HUES6 (cell line): ENCODE results near the gene LRP6.
"Not testable (repeated sequence)": the region's sequence is repeated elsewhere in the genome, so short reads cannot be mapped to it uniquely, and the experiment has no call there.

Experiments
- H3K27ac ChIP-seq: 2 replicates; pipeline ENCODE4 v1.7.0; 2013; ENCODE audit warnings: low read depth, mild to moderate bottlenecking, low read length, inconsistent platforms
- H3K27me3 ChIP-seq: 2 replicates; pipeline ENCODE4 v1.6.1; 2013; ENCODE audit warnings: low read length; ENCODE audit not compliant: control insufficient read depth, insufficient read depth
- H3K36me3 ChIP-seq: 2 replicates; pipeline ENCODE4 v1.6.1; 2013; ENCODE audit warnings: low read length; ENCODE audit not compliant: control insufficient read depth, insufficient read depth
- H3K4me1 ChIP-seq: 2 replicates; pipeline ENCODE4 v1.6.1; 2013; ENCODE audit warnings: low read length; ENCODE audit not compliant: control insufficient read depth, insufficient read depth
- H3K4me3 ChIP-seq: 2 replicates; pipeline ENCODE4 v1.5.1; 2013; ENCODE audit warnings: low read depth, low read length
- H3K9ac ChIP-seq: one replicate; pipeline ENCODE4 v1.6.1; 2013; ENCODE audit warnings: mild to moderate bottlenecking, low read length
- H3K9me3 ChIP-seq: 2 replicates; pipeline ENCODE4 v1.6.1; 2013; ENCODE audit warnings: low read depth, low read length; ENCODE audit not compliant: control insufficient read depth, insufficient read depth

LRP6 gene

DNA sequence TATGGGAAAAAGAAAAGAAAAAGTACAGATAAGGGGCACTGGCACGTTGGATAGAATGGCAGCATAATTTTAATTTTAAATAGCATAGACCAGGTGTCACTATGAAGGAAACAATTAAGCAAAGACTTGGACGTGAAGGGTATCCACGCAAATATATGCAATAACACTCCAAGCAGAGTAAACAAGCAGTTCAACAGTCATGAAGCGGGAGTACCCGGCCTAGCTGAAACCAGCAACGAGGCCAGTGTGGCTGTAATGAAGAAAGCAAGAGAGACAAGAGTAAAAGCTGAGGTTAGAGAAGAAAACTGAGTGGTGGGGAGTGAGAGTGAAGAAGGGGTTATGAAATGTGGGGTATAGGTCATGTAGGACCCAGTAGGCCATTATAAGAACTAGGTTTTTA is 110.7 kb downstream of the LRP6 start:
- no peak overlapping the region for H3K9ac ChIP-seq
- H3K4me1 ChIP-seq = no peaks in the 10 kb centered on the region
- no peak overlapping the region for H3K4me3 ChIP-seq
- no peaks in the 10 kb centered on the region for H3K9me3 ChIP-seq
- H3K27me3 ChIP-seq = no peaks in the 10 kb centered on the region
- H3K36me3 ChIP-seq = peaks cover 65% of the 10 kb centered on the region
- no peak overlapping the region for H3K27ac ChIP-seq

DNA sequence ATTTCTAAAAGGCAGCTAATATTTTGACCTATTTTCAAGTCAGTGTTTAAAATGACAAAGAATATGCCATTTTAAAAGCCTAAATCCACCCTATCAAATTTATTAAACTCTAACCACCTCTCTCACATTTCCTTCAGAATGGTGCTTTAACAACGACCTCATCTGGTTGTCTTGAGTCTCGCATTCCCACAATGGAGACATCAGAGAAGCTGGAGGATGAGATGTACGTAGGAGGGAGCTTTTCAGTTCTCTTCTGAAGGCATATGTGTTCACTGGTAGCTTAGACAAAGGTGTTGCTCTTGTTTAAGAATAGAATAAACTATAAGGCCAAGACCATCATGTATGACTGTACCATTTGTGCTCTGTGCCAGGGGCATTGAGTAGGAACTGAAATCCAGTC is 113.2 kb downstream of the LRP6 start:
- Histone ChIP-seq H3K4me3 (no peak overlapping the region), H3K4me1 (no peaks in the 10 kb centered on the region), H3K9ac (no peak overlapping the region), H3K9me3 (no peaks in the 10 kb centered on the region), H3K27ac (no peak overlapping the region), H3K36me3 (peaks cover 68% of the 10 kb centered on the region), H3K27me3 (no peaks in the 10 kb centered on the region)

DNA sequence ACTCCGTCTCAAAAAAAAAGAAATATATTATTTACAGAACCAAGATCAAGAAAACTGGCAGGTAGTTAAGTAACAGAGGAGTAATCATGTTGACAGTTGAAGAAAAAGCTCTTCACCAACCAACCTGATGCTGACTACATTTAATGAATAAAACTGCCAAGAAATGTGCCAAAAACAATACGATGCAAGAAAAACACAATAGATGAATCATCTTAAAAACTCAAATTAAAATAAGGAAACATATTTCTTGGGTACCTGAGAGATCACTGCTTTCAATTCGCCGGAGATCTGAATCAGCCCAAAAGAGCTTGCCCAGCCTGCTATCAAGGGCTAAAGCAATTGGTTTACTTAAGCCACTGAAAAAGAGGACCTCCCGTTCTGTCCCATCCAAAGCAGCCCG is 119.7 kb downstream of the LRP6 start:
- Histone ChIP-seq H3K9ac (no peak overlapping the region), H3K9me3 (no peaks in the 10 kb centered on the region), H3K27ac (no peak overlapping the region), H3K27me3 (no peaks in the 10 kb centered on the region), H3K4me1 (no peaks in the 10 kb centered on the region), H3K36me3 (peaks cover 51% of the 10 kb centered on the region), H3K4me3 (no peak overlapping the region)

DNA sequence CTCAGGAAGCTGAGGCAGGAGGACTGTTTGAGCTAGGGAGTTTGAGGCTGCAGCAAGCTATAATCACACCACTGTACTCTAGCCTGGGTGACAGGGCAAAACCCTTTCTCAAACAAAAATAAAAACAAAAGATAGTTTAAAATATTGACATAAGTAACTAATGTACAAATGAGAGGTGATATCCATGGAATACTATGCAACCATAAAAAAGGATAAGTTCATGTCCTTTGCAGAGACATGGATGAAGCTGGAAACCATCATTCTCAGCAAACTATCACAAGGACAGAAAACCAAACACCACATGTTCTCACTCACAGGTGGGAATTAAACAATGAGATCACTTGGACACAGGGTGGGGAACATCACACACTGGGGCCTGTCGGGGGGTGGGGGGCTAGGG is 122.3 kb downstream of the LRP6 start:
- H3K36me3 ChIP-seq = peaks cover 48% of the 10 kb centered on the region
- H3K4me1 ChIP-seq, H3K27me3 ChIP-seq, H3K9me3 ChIP-seq, H3K27ac ChIP-seq, H3K9ac ChIP-seq, H3K4me3 ChIP-seq: not testable (repeated sequence)

DNA sequence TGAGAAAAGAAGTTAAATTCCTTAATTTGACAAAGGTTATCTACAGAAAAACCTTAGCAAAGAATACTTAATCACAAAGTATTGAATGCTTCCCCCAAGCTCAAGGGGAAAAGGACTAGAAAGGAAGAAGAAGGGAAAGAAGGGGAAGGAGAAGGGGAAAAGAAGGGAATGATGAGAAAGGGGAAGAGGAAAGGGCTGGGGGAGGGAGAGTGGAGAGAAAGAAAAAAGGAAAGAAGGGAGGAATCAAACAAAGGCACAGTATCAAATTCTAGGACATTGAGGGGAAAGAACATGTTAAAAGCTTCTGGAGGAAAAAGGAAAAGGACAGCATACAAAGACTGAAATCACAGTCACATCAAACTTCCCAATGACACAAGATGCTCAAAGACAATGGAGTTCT is 125.8 kb downstream of the LRP6 start:
- Histone ChIP-seq H3K4me3 (no peak overlapping the region), H3K9ac (no peak overlapping the region), H3K27ac (no peak overlapping the region), H3K27me3 (no peaks in the 10 kb centered on the region), H3K4me1 (no peaks in the 10 kb centered on the region), H3K9me3 (no peaks in the 10 kb centered on the region), H3K36me3 (peaks cover 41% of the 10 kb centered on the region)

DNA sequence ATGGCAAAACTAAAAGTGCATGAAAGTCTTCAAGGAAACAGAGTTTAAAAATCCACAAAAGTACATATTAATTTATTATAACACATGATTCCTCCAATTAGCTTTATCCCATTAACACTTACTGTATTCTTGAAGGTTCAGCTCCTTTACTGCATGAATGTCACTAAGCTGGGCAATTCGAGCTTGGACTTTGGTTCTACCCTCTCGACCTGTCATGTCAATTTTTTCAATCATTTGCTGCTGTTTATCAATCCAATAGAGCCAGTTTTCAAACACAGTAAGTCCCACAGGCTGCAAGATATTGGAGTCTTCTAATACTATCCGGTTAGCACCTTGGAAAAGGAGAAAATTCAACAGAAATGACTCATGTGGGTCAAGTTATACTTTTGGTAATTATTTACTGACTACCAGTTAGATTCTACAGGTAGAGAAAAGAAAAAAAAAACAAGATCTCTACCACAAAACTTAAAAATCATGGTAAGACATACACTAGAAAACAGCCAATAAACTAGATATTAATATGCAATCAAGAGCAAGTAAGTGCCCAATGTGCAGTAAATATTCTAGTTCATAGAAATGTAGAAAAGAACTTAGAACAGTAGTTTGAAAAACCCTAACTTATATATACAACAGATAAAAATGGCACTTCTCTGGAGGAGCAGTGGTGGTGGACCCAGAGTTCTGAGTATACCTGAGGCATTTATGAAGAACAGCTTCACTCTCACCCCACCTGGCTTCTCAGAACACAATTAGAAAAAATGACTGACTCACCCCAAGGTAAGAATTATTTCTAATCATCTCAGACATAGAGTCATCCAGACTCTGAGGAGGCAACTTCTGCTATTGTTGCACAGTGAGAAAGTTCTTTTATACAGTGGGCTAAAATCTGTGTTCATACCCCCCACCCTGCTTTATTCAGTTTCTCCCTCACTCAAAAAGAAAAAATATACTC is 128.4 kb downstream of the LRP6 start:
- Histone ChIP-seq H3K4me3 (no peak overlapping the region), H3K36me3 (peaks cover 45% of the 10 kb centered on the region), H3K4me1 (no peaks in the 10 kb centered on the region), H3K9me3 (no peaks in the 10 kb centered on the region), H3K27me3 (no peaks in the 10 kb centered on the region), H3K9ac (no peak overlapping the region), H3K27ac (no peak overlapping the region)

DNA sequence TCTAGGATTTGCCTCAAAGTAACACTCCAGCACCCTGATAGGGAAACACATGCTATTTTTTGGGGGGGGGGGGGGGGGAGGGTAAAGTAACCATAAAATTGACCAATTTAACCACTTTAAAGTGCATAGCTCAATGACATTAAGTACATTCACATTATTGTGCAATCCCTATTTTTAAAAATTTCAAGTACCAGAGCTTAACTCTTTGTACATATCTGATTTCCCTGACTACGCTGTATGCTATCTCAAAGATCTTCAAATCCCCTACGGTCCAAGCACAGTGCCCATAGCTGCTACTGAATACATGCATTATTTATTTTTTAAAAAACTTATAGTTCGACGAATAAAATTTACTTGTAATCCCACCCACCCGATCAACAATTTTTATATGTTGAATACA is 133.1 kb downstream of the LRP6 start:
- H3K9ac ChIP-seq = no peak overlapping the region
- H3K27me3 ChIP-seq = no peaks in the 10 kb centered on the region
- no peaks in the 10 kb centered on the region for H3K9me3 ChIP-seq
- no peak overlapping the region for H3K4me3 ChIP-seq
- H3K27ac ChIP-seq = no peak overlapping the region
- H3K4me1 ChIP-seq = no peaks in the 10 kb centered on the region
- H3K36me3 ChIP-seq = peaks cover 47% of the 10 kb centered on the region

DNA sequence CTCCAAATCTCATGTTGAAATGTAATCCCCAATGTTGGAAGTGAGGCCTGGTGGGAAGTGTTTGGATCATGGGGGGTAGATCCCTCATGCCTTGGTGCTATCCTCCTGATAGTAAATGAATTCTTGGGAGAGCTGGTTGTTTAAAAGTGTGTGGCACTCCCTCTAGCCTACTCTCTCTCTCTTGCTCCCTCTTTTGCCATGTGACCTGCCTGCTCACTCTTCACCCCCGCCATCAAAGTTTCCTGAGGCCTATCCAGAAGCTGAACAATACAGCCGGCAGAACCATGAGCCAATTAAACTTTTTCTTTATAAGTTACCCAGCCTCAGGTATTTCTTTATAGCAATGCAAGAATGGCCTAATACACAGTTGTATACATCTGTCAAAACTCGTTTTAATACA is 133.6 kb downstream of the LRP6 start:
- H3K9me3 ChIP-seq = no peaks in the 10 kb centered on the region
- peaks cover 51% of the 10 kb centered on the region for H3K36me3 ChIP-seq
- no peaks in the 10 kb centered on the region for H3K27me3 ChIP-seq
- H3K27ac ChIP-seq = no peak overlapping the region
- H3K4me3 ChIP-seq = no peak overlapping the region
- no peaks in the 10 kb centered on the region for H3K4me1 ChIP-seq
- no peak overlapping the region for H3K9ac ChIP-seq

DNA sequence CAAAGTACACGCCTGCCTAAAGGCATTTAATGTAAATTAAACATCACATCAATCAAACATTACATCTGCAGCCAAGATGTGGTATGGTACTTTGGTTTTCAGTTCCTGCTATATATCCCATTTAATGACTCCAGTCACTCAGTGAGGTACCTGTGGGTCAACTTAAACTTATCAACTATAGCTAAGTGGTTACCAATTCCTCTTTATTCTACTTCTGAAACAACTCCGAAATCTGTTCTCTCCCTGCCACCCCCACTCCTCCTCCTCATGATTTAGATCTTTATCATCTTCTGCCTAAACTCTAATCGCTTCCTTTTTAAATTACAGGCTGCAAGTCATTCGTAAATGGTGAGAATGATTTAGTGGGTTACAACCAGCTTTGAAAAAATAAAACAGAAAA is 138.2 kb downstream of the LRP6 start:
- Histone ChIP-seq H3K36me3 (peaks cover 70% of the 10 kb centered on the region), H3K27ac (no peak overlapping the region), H3K9ac (no peak overlapping the region), H3K27me3 (no peaks in the 10 kb centered on the region), H3K4me1 (no peaks in the 10 kb centered on the region), H3K4me3 (no peak overlapping the region), H3K9me3 (no peaks in the 10 kb centered on the region)

DNA sequence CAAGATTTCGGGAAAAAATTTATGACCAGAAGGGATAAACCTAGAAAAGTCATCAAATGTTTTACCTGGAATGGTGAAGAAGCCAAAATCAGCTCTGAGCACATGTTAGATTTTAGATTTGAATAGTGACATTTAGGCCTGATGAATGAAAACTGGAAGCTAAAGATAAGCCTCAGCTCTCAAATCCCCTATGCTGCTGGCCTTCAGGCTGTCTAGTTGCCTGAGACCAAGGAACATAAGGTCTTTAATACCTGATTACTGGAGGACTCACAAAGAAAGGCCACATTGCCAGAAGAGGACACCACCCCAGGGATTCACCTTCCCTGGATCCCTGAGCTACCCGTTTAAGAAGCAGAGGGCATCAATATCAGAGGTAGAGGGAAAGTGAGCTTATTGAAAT is 139.5 kb downstream of the LRP6 start:
- no peaks in the 10 kb centered on the region for H3K4me1 ChIP-seq
- H3K9me3 ChIP-seq = no peaks in the 10 kb centered on the region
- no peak overlapping the region for H3K9ac ChIP-seq
- H3K27ac ChIP-seq = no peak overlapping the region
- peaks cover 80% of the 10 kb centered on the region for H3K36me3 ChIP-seq
- H3K4me3 ChIP-seq = no peak overlapping the region
- no peaks in the 10 kb centered on the region for H3K27me3 ChIP-seq

DNA sequence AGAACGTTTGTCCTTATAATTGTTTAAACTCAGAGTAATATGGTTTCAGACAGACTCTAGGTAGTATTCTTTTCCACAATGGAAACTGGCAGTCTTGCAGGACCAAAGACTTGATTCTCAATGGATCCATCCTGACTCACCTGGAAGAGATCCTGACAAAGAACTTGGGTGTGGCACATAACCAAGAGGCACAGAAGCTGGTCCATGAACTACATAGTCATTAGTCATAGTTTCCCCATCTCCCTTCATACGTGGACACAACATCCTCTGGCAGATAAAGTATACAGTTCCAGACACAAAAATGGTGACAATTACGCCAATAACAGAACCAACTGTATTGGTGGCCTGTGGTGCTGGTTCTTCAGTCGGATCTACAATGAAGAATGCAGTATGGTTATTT is 140.3 kb downstream of the LRP6 start:
- Histone ChIP-seq H3K9me3 (no peaks in the 10 kb centered on the region), H3K9ac (no peak overlapping the region), H3K36me3 (peaks cover 84% of the 10 kb centered on the region), H3K4me1 (no peaks in the 10 kb centered on the region), H3K27me3 (no peaks in the 10 kb centered on the region), H3K27ac (no peak overlapping the region), H3K4me3 (no peak overlapping the region)
